Lower leg skin (tissue), 3 donors: ENCODE measurements around the gene OSTN.

Experiments used
- CTCF ChIP-seq, 3 donors: fragments of 450-650 bp; IDR thresholded peaks; one replicate each; pipeline ENCODE4 v1.5.1; 2016; ENCODE audit warnings: antibody characterized with exemption in 3 of 3, mild to moderate bottlenecking in 3 of 3, moderate library complexity in 2 of 3
- POLR2A ChIP-seq, 2 donors: fragments of 450-650 bp; IDR thresholded peaks; one replicate each; pipeline ENCODE4 v1.6.1; 2016 to 2017; ENCODE audit warnings: antibody characterized with exemption in 2 of 2, mild to moderate bottlenecking in 1 of 2, moderate library complexity in 1 of 2

GRCh38 chr3:191197761-191198306 lies 1.2 kb upstream of the OSTN start:
- TF ChIP-seq CTCF (IDR thresholded peaks at IDR 0.05) (no peak), POLR2A (IDR thresholded peaks at IDR 0.05) (no peak)
